ENCODE results near the gene DLG2. TPM values are rescaled to one million over a fixed set of nuclear protein-coding genes. Genes with fewer than 3 reads are reported as not detected.

Gene DLG2
- total RNA-seq, 4 donors from 2014 or later, result 11.0 to 34.2 (median 19.8) TPM

DNA sequence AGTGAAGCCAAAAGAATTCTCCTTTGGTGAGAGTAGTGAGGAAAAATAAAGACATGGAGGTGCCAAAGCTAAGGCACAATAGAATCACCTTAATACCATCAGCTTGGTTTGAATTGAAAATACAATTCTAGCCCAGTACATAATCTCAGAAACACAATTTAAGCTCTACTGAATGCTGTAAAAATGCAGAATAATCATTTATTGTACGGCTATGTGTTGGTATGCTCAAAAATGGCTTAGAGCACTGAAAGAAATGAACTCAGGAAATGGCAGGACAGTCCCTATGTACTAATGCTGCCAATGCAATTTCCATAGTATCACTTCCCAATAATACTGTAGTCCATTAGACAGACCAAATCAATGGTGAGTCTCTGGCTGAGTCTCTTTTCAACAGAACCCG, 798.5 kb downstream of the DLG2 start:
- H3K4me3 ChIP-seq, result no peak overlapping the region
- no peaks in the 10 kb centered on the region for H3K9me3 ChIP-seq
- H3K27me3 ChIP-seq, result no peaks in the 10 kb centered on the region
- no peak overlapping the region for H3K27ac ChIP-seq
- ATAC-seq, result no peak
- WGBS, 2 donors (ENCODE audit: low coverage in 1 of 2), result 86 to 88% methylated on average over 2 of the region's 2 CpGs
- H3K36me3 ChIP-seq, result no peaks in the 10 kb centered on the region
- TF ChIP-seq POLR2AphosphoS5 (IDR thresholded peaks at IDR 0.05) (no peak), POLR2A (IDR thresholded peaks at IDR 0.05) (no peak), EP300 (IDR thresholded peaks at IDR 0.05) (no peak)
- TF ChIP-seq, protein P1, sequence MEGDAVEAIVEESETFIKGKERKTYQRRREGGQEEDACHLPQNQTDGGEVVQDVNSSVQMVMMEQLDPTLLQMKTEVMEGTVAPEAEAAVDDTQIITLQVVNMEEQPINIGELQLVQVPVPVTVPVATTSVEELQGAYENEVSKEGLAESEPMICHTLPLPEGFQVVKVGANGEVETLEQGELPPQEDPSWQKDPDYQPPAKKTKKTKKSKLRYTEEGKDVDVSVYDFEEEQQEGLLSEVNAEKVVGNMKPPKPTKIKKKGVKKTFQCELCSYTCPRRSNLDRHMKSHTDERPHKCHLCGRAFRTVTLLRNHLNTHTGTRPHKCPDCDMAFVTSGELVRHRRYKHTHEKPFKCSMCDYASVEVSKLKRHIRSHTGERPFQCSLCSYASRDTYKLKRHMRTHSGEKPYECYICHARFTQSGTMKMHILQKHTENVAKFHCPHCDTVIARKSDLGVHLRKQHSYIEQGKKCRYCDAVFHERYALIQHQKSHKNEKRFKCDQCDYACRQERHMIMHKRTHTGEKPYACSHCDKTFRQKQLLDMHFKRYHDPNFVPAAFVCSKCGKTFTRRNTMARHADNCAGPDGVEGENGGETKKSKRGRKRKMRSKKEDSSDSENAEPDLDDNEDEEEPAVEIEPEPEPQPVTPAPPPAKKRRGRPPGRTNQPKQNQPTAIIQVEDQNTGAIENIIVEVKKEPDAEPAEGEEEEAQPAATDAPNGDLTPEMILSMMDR (IDR thresholded peaks at IDR 0.05), result no peak
- no peaks in the 10 kb centered on the region for H3K4me1 ChIP-seq

DNA sequence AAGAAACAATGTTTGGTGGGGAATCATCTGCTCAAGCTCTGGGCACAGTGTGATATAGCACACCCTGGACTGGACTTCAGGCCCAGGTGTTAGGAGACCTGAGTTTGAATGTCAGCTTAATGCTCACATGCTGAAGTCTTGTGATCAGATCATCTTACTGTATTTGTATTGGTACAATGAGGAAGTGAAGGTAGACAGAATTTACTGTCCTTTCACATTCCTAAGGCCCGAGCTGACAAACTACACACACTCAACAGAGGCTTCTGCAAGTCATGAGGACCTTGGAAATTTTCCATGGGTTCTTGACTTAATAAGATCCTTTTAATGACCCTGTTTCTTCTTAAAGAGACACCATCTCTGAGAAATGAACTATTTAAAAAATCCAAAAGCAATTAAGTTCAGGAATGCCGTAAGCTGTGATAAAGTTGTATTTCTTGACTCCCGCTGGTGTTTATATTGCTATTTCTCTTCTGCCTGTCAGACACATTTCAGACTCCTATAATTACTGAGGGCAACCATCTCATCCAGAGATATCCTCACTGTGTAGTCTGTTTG, 802.0 kb downstream of the DLG2 start:
- no peak for TF ChIP-seq POLR2AphosphoS5 (IDR thresholded peaks at IDR 0.05)
- TF ChIP-seq, protein P1 (IDR thresholded peaks at IDR 0.05), result no peak
- TF ChIP-seq EP300 (IDR thresholded peaks at IDR 0.05), result no peak
- TF ChIP-seq POLR2A (IDR thresholded peaks at IDR 0.05), result no peak
- no peak for ATAC-seq
- Histone ChIP-seq H3K4me3 (no peak overlapping the region), H3K27ac (no peak overlapping the region), H3K9me3 (no peaks in the 10 kb centered on the region), H3K36me3 (no peaks in the 10 kb centered on the region), H3K27me3 (no peaks in the 10 kb centered on the region), H3K4me1 (no peaks in the 10 kb centered on the region)
- WGBS, 2 donors (ENCODE audit: low coverage in 1 of 2), result 81 to 89% methylated on average over 3 of the region's 3 CpGs

DNA sequence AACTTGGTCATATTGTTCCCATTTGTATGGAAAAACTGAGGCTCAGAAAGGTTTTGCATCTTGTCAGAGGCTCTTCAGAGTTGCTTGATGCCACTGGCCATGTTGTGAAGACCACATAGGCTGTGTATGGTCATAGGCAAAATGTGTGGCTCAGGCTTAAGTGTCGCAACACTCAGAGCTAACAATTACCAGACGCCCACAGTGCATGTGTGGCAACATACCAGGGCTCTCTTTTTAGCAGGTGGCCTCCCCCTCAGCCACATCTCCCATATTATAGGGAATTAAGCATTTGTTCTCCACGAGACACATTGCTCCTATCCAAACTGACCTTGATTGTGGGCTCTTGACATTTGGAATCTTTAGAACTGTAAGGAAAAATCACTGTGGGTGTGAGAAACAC, 802.5 kb downstream of the DLG2 start:
- Histone ChIP-seq H3K27ac (no peak overlapping the region), H3K36me3 (no peaks in the 10 kb centered on the region), H3K4me3 (no peak overlapping the region), H3K9me3 (no peaks in the 10 kb centered on the region), H3K4me1 (no peaks in the 10 kb centered on the region), H3K27me3 (no peaks in the 10 kb centered on the region)
- TF ChIP-seq POLR2A (IDR thresholded peaks at IDR 0.05) (no peak), POLR2AphosphoS5 (IDR thresholded peaks at IDR 0.05) (no peak), EP300 (IDR thresholded peaks at IDR 0.05) (no peak)
- TF ChIP-seq, protein P1 (IDR thresholded peaks at IDR 0.05), result no peak
- no peak for ATAC-seq
- WGBS, 2 donors (ENCODE audit: low coverage in 1 of 2), result 77 to 86% methylated on average over 2 to 3 of the region's 3 CpGs

DNA sequence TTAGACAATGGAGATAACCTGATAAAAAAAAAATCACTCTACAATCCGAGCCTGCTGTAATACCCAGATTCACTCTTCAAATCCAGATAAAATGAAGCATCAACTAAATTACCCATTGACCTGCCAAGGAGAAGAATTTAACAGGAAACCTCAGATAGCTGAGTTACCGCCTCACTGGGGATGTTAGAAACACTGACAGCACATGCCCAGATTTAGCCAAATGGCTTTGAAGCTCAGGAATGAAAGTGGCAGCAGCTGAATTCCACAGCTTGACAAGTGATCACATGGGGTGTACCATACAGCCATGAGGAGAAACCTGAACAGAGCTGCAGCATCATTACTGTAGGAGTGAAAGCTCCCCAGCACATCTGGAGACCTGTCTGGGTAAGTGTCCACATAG, 807.6 kb downstream of the DLG2 start:
- no peak for ATAC-seq
- TF ChIP-seq EP300 (IDR thresholded peaks at IDR 0.05), result no peak
- TF ChIP-seq, protein P1 (IDR thresholded peaks at IDR 0.05), result no peak
- TF ChIP-seq POLR2A (IDR thresholded peaks at IDR 0.05), result no peak
- no peak for TF ChIP-seq POLR2AphosphoS5 (IDR thresholded peaks at IDR 0.05)
- WGBS, 2 donors (ENCODE audit: low coverage in 1 of 2), result 63 to 67% methylated on average over 1 to 2 of the region's 2 CpGs
- peaks cover 0 to 4% (median 0%) of the 10 kb centered on the region in 3 donors for H3K9me3 ChIP-seq
- no peaks in the 10 kb centered on the region for H3K36me3 ChIP-seq
- no peak overlapping the region for H3K27ac ChIP-seq
- no peaks in the 10 kb centered on the region for H3K4me1 ChIP-seq
- no peaks in the 10 kb centered on the region for H3K27me3 ChIP-seq
- H3K4me3 ChIP-seq, result no peak overlapping the region

DNA sequence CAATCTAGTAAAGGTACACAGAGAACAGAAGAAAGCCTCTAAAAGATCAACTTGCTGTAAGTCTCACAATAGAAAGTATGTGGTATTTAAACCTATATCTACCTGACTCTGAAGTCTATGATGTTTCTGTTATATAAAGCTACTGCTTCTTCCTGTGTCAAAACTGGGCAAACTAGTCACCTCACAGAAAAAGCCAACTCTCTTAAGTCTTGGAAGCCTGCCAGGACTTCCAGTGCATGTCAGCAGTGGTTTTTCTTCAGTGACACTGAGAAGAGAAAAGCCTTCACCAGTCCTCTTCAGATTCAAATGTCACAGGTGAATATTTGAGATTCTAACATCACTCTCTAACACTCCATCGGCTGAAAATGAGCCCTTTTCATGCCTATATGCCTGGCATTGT, 808.0 kb downstream of the DLG2 start:
- Histone ChIP-seq H3K27me3 (no peaks in the 10 kb centered on the region), H3K4me1 (no peaks in the 10 kb centered on the region), H3K4me3 (no peak overlapping the region), H3K27ac (no peak overlapping the region), H3K9me3 (peaks cover 0 to 4% (median 0%) of the 10 kb centered on the region in 3 donors), H3K36me3 (no peaks in the 10 kb centered on the region)
- WGBS, 2 donors (ENCODE audit: low coverage in 1 of 2), result 64 to 67% methylated on average over 1 of the region's 1 CpG
- ATAC-seq, result no peak
- TF ChIP-seq POLR2A (IDR thresholded peaks at IDR 0.05), result no peak
